Stimulated activated CD8-positive, alpha-beta memory T cell treated with anti-CD3 and anti-CD28 coated beads, Interleukin-12 subunit alpha, Interleukin-12 subunit beta, amount 100 ng/mL, for 1 hour (primary cell): ENCODE results near the gene CHMP2A.
"Not testable (repeated sequence)": the region's sequence is repeated elsewhere in the genome, so short reads cannot be mapped to it uniquely, and the experiment has no call there.

Experiments used
- DNase-seq: peaks from one replicate; pipeline ENCODE4 v3.0.0-alpha.2; 2020; ENCODE audit warnings: low read depth

The CHMP2A gene

DNA sequence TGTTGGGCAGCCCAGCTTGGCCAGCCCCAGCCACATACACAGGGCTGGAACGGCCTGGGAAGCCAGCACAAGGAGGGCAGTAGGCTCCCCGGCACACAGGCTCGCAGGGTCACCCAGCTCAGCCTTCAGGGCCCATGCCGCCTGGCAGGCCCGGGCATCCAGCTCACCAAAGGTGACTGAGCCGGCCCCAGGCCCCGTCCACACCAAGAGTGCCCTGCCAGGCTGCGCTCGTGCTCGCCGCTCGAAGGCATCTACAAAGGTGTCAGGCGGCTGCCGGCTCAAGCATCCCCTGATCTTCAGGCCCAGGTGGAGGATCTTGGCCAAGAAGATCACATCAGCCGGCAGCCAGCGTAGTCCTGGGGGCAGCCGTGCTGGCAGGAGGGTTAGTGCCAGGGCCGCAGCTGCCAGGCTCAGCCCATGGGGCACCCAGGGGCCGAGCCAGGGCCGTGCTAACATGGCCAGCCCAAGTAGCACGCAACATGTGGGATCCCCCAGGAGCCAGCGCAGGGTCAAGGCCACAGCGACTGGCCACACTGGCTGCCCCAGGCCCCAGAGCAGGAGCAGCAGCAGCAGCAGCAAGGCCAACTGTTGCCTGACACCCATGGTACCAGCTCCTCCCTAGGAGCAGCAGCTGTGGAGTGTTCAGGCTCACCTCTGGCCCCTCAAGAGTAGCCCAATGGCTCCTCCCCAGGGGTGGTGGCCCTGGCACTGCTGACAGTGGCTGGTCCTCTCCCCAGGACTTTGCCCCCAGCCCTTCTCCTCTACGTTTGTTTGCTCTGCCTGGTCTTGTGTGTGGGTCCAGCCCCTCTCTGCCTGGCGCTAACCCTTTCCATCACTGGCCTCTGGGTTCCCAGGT lies 43.3 kb downstream of the CHMP2A start, which contains the start of gene SLC27A5:
Gene SLC27A5, minus strand, starts transcription at position 640 of the 856 bp plus-strand sequence. Its CDS starts 37 bp downstream, at position 603.
- DNase-seq: no peak

DNA sequence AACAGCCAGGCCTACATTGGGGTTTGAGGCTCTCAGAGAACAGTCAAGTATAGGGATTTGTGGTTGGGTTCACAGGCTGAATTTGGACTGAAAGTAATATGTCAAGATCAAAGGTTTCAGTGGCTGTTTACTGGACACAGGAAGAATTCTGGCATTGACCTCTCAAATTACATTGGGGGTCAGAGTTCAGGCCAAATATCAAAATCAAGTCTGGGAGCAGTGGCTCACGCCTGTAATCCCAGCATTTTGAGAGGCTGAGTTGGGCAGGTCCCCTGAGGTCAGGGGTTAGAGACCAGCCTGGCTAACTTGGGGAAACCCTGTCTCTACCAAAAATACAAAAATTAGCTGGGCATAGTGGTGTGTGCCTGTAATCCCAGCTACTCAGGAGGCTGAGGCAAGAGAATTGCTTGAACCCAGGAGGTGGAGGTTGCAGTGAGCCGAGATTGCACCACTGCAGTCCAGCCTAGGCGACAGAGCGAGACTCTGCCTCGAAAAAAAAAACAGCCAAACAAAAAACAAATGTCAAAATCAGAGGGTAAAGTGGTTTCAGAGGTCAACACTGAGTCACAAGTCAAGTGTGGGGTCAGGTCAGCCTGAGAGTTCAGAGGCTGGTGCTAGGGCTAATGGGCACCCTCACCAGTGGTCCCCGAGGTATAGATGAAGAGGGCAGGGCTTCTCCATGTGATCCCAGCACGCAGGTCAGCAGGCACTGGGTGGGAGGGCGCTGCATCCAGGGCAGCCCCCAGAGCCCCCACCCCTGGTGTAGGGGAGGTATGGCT lies 44.6 kb downstream of the CHMP2A start:
- no peak for DNase-seq

DNA sequence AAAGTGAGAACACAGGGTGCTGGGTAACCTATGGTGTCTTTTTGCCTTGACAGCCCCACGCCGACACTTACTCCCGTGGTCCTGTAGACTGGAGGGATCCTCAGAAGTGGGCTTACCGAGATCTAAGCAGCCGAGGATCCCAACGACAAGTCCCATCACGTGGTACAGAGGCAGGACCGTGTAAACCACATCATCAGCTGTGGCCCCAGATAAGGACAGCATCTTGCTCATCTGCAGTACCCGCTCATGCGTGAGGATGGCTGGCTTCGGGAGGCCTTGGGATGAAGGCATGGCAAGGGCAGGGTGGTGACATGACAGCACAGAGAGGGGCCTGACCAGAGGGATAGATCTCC lies 45.2 kb downstream of the CHMP2A start:
- DNase-seq: no peak

DNA sequence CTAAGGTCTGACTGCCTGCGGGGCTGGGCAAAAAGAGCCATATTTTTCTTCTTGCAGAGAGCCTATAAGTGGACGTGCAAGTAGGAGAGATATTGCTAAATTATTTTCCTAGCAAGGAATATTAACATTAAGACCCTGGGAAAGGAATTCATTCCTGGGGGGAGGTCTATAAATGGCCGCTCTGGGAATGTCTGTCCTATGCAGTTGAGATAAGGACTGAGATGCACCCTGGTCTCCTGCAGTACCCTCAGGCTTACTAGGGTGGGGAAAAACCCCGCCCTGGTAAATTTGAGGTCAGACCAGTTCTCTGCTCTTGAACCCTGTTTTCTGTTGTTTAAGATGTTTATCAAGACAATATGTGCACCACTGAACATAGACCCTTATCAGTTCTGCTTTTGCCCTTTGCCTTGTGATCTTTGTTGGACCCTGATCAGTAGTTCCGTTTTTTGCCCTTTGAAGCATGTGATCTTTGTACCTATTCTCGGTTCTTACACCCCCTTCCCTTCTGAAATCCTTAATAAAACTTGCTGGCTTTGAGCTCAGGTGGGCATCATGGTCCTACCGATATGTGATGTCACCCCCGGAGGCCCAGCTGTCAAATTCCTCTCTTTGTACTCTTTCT lies 47.2 kb downstream of the CHMP2A start:
- DNase-seq: not testable (repeated sequence)
